22Rv1 (cell line): ENCODE data around the gene TRIM68.

Experiments used
- H3K27ac ChIP-seq: fragments of 450-650 bp; 2 replicates; pipeline ENCODE4 v1.5.1; 2017
- ZFX ChIP-seq: fragments of 450-650 bp; IDR thresholded peaks from 2 replicates; pipeline ENCODE4 v1.6.1; 2017; ENCODE audit warnings: antibody characterized with exemption, borderline replicate concordance
- TF ChIP-seq, protein P1 (sequence below): fragments of 450-650 bp; IDR thresholded peaks from 2 replicates; pipeline ENCODE4 v1.5.1; 2017; ENCODE audit warnings: mild to moderate bottlenecking

The TRIM68 gene

DNA sequence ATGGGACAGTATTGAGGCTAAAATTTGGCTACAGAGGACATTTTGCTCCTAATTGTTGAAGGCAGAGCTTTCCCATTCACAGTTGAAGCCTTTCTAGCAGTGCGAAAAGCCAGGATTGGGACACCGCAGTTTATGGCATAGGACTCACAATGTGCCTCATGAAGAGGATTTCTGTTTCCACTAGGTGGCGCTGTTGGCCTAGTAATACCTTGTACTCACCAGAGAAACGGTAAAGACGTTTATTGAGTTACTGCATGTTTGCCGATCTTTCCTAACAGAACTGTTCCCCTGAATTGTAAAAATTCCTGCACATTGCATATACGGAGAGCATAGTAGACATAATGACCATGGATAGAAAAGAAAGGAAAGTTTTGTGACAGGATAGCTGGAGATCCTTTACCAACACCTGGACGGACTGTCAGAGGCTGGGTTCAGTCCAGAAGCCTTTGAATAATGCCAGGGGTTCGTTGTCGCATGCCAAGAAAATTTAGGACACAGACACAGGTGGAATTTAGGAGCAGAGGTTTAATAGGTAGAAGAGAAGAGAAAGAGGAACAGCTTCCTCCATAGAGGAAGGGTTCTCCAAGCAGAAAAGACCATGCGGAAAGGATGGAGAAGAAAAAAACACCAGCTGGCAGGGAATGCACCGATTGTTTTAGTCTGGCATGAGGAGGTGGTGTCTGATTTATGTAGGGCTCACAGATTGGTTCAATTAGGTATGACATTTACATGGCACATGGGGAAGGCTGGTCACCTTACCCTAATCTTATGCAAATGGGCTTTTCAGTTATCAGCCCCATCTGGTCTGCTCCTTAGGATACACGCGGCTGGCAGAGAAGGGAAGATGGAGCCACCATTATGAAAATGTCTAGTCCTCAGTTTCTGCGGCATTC, 18.4 kb upstream of the TRIM68 start:
- no peak overlapping the region for H3K27ac ChIP-seq

DNA sequence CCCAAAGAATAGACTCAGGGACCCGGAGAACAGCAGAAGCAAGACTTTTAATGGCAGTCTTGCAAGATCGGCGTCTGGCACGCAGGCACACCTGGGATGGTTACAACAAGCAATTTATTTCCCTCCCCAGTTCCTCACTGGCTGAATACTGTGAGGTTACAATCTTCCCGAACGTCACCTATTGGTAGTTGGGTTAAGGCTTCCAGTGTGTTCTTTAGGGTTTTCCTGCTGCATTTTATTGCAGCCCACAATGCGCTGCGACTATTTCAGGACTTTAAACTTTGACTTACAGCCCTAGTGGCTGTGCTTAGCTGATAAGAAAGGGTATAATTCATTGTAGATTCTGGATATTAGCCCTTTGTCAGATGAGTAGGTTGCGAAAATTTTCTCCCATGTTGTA, 11.5 kb upstream of the TRIM68 start:
- TF ChIP-seq ZFX, result no peak
- TF ChIP-seq, protein P1, sequence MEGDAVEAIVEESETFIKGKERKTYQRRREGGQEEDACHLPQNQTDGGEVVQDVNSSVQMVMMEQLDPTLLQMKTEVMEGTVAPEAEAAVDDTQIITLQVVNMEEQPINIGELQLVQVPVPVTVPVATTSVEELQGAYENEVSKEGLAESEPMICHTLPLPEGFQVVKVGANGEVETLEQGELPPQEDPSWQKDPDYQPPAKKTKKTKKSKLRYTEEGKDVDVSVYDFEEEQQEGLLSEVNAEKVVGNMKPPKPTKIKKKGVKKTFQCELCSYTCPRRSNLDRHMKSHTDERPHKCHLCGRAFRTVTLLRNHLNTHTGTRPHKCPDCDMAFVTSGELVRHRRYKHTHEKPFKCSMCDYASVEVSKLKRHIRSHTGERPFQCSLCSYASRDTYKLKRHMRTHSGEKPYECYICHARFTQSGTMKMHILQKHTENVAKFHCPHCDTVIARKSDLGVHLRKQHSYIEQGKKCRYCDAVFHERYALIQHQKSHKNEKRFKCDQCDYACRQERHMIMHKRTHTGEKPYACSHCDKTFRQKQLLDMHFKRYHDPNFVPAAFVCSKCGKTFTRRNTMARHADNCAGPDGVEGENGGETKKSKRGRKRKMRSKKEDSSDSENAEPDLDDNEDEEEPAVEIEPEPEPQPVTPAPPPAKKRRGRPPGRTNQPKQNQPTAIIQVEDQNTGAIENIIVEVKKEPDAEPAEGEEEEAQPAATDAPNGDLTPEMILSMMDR, result no peak
- H3K27ac ChIP-seq, result no peak overlapping the region

More for the DNA sequence above, 18.4 kb upstream of the TRIM68 start:
- TF ChIP-seq ZFX, result no peak
- TF ChIP-seq, protein P1, result peak; percentile 73

DNA sequence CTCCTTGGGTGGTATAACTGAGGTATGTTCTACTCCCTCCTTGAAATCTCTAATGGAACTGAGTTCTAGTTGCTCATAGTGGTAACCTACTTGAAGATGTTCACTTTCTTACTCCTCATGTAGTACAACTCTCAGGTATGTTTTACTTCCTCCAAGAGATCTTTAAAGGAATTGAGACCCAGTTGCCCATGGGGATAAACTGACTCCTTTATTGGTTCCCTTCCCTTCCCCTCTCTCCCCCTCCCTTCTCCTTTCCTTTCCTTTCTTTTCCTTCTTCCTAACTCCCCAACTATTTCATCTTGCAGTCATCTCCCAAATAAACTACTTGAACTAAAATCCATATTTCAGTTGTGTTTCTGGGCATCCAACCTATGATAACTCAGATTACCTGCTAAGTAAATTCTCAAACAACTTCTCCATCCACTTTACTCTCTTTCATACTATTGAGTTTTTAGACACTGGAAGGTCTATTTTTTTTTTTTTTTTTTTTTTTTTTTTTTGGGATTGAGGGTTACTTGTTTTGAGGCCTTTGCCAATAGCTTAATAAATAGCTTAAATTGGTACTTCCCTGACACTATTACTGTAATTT, 7.9 kb upstream of the TRIM68 start:
- no peak for TF ChIP-seq ZFX
- TF ChIP-seq, protein P1, result no peak
- H3K27ac ChIP-seq, result no peak overlapping the region

DNA sequence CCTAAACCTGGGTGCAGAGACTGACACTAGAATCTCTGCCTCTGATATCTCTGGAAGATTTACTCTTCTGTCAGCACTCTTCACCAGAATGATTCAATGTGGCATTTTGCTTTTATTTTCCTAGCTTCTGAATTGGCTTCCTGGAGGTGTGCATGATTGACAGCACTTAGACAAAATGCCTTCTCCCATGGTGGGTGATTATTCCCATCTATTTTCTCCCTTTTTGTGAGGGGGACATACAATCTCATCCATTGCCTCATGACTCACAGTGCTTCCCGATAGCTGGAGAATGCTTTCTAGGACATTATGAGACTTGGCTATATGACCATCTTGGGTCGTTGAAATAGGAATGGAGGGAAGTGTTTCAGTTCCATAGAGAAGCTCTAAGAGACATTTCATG, 4.0 kb upstream of the TRIM68 start:
- TF ChIP-seq ZFX, result no peak
- TF ChIP-seq, protein P1, result no peak
- H3K27ac ChIP-seq, result no peak overlapping the region

DNA sequence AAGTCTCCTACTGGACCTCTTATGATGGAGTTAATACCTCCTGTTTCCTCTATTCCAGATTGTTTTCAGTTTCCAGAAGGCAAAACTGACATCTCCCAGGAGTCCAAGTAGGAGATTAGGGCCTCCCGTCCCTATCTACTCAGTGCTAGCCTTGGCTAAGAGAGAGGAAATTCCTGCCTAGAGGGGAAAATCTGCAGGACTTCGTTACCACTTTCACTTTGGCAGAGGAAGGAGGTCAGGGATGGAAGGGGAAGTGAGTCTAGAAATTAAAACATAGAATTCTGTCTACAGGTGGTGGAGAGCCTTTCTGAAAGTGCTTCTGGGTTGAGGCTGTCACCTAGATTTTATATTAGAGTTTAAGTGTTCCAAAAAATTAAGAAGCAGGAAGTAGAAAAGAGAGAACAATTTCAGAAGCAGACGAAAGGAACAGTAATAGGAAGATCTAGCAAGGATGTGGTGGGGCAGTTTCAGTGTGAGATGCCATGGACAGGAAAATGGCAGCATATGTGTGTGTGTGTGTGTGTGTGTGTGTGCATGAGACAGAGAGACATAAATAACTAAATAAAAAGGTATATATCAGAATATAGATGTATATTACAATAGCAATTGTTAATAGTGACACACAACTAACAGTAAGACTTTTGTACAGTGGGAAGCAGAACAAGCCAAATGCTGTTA, 2.4 kb upstream of the TRIM68 start:
- no peak overlapping the region for H3K27ac ChIP-seq
- TF ChIP-seq, protein P1, result no peak
- no peak for TF ChIP-seq ZFX

DNA sequence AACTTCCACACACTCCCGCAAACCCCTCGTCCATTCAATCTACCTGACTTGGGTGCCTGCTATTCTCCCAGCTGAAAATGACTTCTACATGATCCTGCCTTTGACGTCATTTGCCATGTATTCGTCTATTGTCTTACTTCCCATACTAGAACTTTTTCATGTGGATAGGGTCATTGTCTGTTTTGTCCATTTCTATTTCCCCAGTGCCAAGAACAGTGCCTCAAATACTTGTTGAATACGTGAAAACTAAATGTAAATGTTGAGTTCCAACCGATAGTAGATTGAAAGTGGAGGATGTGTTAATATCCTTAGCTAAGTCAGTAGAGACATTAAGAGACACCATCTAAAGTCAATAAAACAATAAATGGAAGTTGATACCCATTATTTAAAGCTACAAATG, 935 bp downstream of the TRIM68 start:
- peak overlapping the region; percentile 80 for H3K27ac ChIP-seq
- no peak for TF ChIP-seq ZFX
- TF ChIP-seq, protein P1, result no peak
